ENCODE data around the gene AGR2.

Gene AGR2

GRCh38 chr7:16764942-16765341 lies 39.9 kb downstream of the AGR2 start:
- no peak for DNase-seq (ENCODE audit: extremely low spot score)
- TF ChIP-seq CTCF (IDR thresholded peaks at IDR 0.05; ENCODE audit: control extremely low read depth, extremely low read depth, low read depth, missing control alignments) = no peak
- POLR2A ChIA-PET = no interaction called here
- CTCF ChIA-PET = interaction anchor here (1.0 to 1.5 kb wide), 2 partner anchors 11 to 17 kb away, joined by 3 to 5 read pairs; no protein-coding TSS in a partner anchor

DNA sequence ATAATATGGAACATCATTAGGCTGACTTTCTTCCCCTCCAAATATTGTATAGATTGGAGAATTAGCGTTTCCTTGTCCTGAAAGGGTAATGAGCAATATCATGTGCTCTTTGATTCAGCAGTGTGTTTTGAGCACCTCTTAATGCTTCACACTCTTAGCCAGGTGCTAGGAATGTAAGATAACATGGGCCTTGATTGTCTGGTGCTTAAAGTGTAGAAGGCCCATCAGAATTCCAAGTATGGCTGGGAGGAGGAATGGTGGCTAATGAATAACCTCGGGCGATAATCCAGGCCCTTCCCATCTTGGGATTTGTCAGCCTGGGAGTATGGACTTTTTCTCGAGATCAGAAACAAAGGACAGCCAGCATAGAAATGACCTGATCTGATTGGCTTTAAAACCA lies 42.6 kb downstream of the AGR2 start:
- TF ChIP-seq CTCF (IDR thresholded peaks at IDR 0.05; ENCODE audit: control extremely low read depth, extremely low read depth, low read depth, missing control alignments) = no peak
- DNase-seq (ENCODE audit: extremely low spot score) = no peak
- CTCF ChIA-PET = no interaction called here
- POLR2A ChIA-PET = no interaction called here

- ChIA-PET POLR2A (no interaction called here), CTCF (no interaction called here)
- no peak for DNase-seq (ENCODE audit: extremely low spot score)
- TF ChIP-seq CTCF (IDR thresholded peaks at IDR 0.05; ENCODE audit: control extremely low read depth, extremely low read depth, low read depth, missing control alignments) = no peak
These were observed 45.0 kb downstream of the AGR2 start for GRCh38 chr7:16759840-16760239.

DNA sequence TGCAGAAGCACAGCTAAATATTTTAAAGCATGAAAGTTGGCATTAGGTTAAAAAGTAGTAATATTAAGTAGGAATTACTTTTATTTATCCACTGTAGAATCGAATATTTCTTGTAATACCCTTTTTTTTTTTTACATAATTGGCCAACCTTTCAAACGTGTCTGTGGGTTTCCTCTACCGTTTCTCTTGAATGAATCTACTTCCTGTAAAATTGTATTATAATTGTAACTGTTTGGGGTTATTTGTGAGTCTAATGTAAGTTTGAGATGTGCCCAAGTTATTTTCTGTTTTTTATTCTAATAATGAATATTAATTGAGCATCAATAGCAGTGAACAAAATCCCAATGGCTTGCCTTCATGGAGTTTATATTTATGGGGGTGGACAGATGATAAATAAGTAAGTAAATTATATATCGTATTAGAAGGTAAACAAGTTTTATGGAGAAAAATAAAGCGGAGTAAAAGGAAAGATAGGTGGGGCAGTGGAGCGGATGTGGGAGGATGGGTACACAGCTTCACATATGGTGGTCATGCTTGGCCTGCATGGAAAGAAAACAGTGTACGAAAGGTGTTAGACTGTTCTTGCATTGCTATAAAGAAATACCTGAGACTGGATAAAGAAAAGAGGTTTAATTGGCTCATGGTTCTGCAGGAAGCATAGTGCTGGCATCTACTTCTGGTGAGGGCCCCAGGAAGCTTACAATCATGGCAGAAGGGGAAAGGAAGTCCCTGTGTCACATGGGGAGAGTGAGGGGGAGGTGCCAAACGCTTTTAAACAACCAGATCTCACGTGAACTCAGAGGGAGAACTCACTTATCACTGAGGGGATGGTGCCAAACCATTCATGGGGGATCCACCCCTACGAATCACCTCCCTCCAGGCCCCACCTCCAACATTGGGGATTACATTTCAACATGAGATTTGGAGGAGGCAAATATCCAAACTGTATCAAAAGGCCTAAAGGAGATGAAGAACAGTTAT lies 45.9 kb downstream of the AGR2 start:
- POLR2A ChIA-PET = no interaction called here
- no peak for TF ChIP-seq CTCF (IDR thresholded peaks at IDR 0.05; ENCODE audit: control extremely low read depth, extremely low read depth, low read depth, missing control alignments)
- CTCF ChIA-PET = no interaction called here
- no peak for DNase-seq (ENCODE audit: extremely low spot score)

DNA sequence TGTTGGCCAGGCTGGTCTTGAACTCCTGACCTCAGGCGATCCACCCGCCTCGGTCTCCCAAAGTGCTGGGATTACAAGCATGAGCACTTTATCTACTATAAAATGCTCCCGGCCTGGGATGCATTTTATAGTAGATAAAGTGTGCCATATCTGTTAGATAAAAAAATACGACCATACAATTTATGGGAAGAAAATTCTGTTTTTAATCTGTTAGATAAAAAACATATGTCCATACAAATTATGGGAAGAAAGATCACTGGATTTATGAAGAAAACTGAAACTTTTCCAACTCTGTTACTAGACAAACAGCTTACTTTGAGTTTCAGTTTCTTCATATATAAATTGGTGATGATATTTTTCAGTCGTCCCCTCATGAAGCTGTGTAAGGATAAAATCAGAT lies 46.8 kb downstream of the AGR2 start:
- no peak for TF ChIP-seq CTCF (IDR thresholded peaks at IDR 0.05; ENCODE audit: control extremely low read depth, extremely low read depth, low read depth, missing control alignments)
- POLR2A ChIA-PET = no interaction called here
- CTCF ChIA-PET = no interaction called here
- DNase-seq (ENCODE audit: extremely low spot score) = no peak

DNA sequence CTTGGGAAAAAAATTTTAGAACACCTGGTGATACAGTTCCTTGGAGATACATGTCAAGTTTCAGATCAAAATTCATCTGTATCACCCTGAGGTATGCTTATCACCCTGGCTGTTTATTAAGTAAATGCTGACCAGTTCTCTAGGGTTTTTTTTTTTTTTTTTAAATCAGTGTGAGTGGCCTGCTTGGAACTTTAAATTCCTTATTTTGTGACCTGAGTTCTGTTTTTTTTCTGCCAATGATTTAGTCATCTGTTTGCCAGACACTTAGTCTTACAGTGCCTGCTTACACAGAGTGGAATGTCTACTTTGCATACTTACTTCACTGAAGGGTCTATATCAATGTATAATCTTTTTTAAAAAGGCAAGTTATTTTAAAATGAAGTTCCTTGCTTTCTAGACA lies 49.4 kb downstream of the AGR2 start:
- no peak for DNase-seq (ENCODE audit: extremely low spot score)
- ChIA-PET POLR2A (no interaction called here), CTCF (no interaction called here)
- no peak for TF ChIP-seq CTCF (IDR thresholded peaks at IDR 0.05; ENCODE audit: control extremely low read depth, extremely low read depth, low read depth, missing control alignments)
